Right lobe of liver (tissue), 4 donors: Measurements from ENCODE around the gene MORN2.

Experiments used
- CTCF ChIP-seq, 4 donors: fragments of 200-600 bp in 3 of 4; fragments of 450-650 bp in 1 of 4; IDR thresholded peaks; one replicate each; pipeline versions ENCODE4 v1.5.1 to v1.8.0; 2016 to 2022; ENCODE audit warnings: antibody characterized with exemption in 4 of 4, mild to moderate bottlenecking in 2 of 4
- POLR2A ChIP-seq: fragments of 450-650 bp; IDR thresholded peaks from one replicate; pipeline ENCODE4 v1.6.1; 2017; ENCODE audit warnings: antibody characterized with exemption, mild to moderate bottlenecking
- donor health status: DM: no; HTN: no; CAD: no.
- donor health status: DM: no; HTN: no; CAD: no.
- donor health status: DM: no; HTN: yes; CAD: no.

- TF ChIP-seq POLR2A (peak; percentile 19), CTCF (IDR thresholded peaks at IDR 0.05) (no peak)
These were observed at the start of gene MORN2, which contains the start of gene DHX57 for GRCh38 chr2:38875576-38876367.
